Stimulated activated CD4-positive, alpha-beta T cell treated with anti-CD3 and anti-CD28 coated beads, Interleukin-1b, Interleukin-23, amount 100 ng/mL, for 24 hours (primary cell): Measurements from ENCODE around the gene LCE1A.

ENCODE experiments used
- DNase-seq, 4 experiments: peaks; one replicate each; pipeline ENCODE4 v3.0.0-alpha.2; 2020; ENCODE audit warnings: low read depth in 4 of 4, low spot score in 1 of 4

LCE1A gene

DNA sequence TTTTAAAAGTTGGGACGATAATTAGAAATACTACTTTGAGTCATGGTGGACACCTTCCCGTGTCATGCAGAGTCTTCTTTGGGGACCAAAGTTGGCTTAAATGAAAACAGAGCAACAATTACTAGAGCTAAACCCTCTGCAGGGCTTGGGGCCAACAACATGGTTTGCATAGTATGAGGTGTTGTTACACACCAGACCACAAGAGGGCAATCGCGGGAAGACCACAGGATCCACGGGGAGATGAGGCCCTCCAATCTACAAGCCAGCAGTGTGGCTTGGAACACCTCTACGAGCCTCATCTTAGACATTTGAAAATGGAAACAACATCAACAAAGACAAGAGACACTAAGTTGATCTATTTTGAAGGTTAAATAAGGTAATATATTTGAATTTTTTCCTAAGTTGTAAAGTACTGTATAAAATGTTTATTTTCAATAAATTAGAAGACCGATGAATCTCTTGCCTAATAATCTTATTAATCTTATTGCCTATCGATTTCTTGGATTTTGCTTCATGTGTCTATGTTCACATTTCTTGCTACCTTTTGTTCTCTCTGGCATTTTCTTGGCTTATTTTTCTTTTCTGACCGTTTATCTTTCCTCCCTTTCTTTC, 42.6 kb downstream of the LCE1A start:
- peak; percentile 19 to 47 (median 39) for DNase-seq

- DNase-seq, result no peak
Observed at GRCh38 chr1:152870831-152871730, 43.8 kb downstream of the LCE1A start.

GRCh38 chr1:152871731-152872126, 44.5 kb downstream of the LCE1A start:
- DNase-seq, result no peak

- no peak for DNase-seq
Observed at GRCh38 chr1:152873495-152873894, 46.2 kb downstream of the LCE1A start.

DNA sequence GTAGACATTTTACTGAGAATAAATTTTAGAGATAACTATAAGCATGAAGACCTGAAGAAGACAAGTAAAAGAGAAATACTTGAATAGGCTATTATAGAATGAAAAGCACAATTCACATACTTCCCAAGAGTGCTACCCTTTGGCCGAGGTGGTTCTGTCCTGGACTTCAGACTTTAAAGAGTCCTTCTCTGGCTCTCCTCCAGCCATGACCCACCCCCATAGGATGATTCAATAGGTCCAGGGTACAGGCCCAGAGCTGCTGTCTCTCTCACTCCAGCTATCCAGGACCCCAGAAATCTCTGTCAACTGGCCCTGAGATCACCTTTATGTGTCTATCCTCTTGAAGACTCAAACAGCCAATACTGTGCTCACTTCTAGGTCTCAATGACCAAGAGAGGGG, 49.6 kb downstream of the LCE1A start:
- DNase-seq, result no peak
